HG03095 (cell line): ENCODE results near the gene MCCD1.
"Not testable (repeated sequence)": the region's sequence is repeated elsewhere in the genome, so short reads cannot be mapped to it uniquely, and the experiment has no call there.

ENCODE experiments used
- ATAC-seq: cut with Tn5 transposase; IDR thresholded peaks from one replicate; pipeline ENCODE4 v1.9.1; 2021; ENCODE audit warnings: moderate library complexity; ENCODE audit not compliant: unreplicated experiment

Gene MCCD1

GRCh38 chr6:31541658-31542521, 13.1 kb downstream of the MCCD1 start, which contains the start of gene DDX39B:
Gene DDX39B (minus strand): TSS chr6:31542003. CDS start chr6:31540532, 1,471 bp downstream.
- peak; percentile 46 for ATAC-seq

- ATAC-seq = no peak
Observed at GRCh38 chr6:31543639-31544038, 14.9 kb downstream of the MCCD1 start.

GRCh38 chr6:31544676-31545075, 15.9 kb downstream of the MCCD1 start:
- ATAC-seq = no peak

GRCh38 chr6:31545291-31545690, 16.5 kb downstream of the MCCD1 start:
- no peak for ATAC-seq

GRCh38 chr6:31546339-31546957, 17.7 kb downstream of the MCCD1 start, which contains the start of gene ATP6V1G2:
Gene ATP6V1G2 (minus strand): TSS chr6:31546608. CDS start chr6:31546559, 49 bp downstream.
- peak; percentile 41 for ATAC-seq

- ATAC-seq = peak; percentile 52
Observed at GRCh38 chr6:31546958-31547726, 18.4 kb downstream of the MCCD1 start, which contains the start of gene NFKBIL1. Gene NFKBIL1 (plus strand): TSS chr6:31547608. CDS start chr6:31547695, 87 bp downstream.

- no peak for ATAC-seq
Observed at GRCh38 chr6:31547727-31548543, 19.2 kb downstream of the MCCD1 start.

GRCh38 chr6:31548544-31548873, 19.7 kb downstream of the MCCD1 start:
- ATAC-seq = no peak

GRCh38 chr6:31551371-31551770, 22.6 kb downstream of the MCCD1 start:
- ATAC-seq = not testable (repeated sequence)

GRCh38 chr6:31556307-31556706, 27.5 kb downstream of the MCCD1 start:
- no peak for ATAC-seq

GRCh38 chr6:31557443-31558317, 28.9 kb downstream of the MCCD1 start:
- no peak for ATAC-seq

GRCh38 chr6:31558318-31558625, 29.5 kb downstream of the MCCD1 start:
- no peak for ATAC-seq

GRCh38 chr6:31558631-31559500, 30.1 kb downstream of the MCCD1 start:
- ATAC-seq = no peak

GRCh38 chr6:31559606-31559957, 30.8 kb downstream of the MCCD1 start:
- no peak for ATAC-seq

- ATAC-seq = peak; percentile 49
Observed at GRCh38 chr6:31559958-31560696, 31.4 kb downstream of the MCCD1 start.

- ATAC-seq = no peak
Observed at GRCh38 chr6:31560697-31561058, 31.9 kb downstream of the MCCD1 start.

- no peak for ATAC-seq
Observed at GRCh38 chr6:31567531-31568370, 39.0 kb downstream of the MCCD1 start.
